Measurements from ENCODE around the gene GNGT1.

DNA sequence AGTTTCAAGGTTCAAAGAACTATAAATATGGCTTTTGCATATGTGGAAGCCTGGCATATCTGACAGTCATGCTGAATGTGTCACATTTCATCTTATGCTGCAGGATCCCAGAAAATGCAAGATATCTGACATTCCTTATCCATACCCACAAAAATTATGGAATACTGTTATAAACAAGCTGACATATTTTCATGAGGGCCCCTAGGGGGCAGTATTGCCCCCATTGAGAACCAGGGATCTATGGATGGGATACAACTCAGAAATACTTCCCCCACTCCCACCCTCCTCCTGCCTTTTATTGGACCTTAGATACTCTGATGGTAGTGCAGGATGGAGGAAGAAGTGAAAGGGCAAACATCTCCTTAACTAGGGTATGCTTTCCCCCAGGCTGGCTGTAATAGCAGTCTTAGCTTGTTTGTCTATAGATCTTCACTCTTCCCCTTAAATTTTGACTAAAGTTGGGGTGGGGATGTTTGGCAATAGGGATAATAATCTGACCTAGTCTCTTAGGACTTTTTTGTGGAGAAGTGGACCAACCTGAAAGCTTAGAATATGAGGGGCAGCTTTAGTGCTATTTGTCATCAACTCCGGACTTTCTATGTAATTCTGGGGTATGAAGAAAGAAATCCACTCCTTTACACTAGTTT is 3.5 kb upstream of the GNGT1 start:
- TF ChIP-seq SP1 (IDR thresholded peaks at IDR 0.05) (no peak), NFRKB (IDR thresholded peaks at IDR 0.05) (no peak), ZNF384 (IDR thresholded peaks at IDR 0.05) (no peak), HDGF (IDR thresholded peaks at IDR 0.05; ENCODE audit: borderline replicate concordance) (no peak), BHLHE40 (IDR thresholded peaks at IDR 0.05; ENCODE audit: borderline replicate concordance) (no peak), FOXM1 (IDR thresholded peaks at IDR 0.05; ENCODE audit: borderline replicate concordance) (no peak), ARNT (IDR thresholded peaks at IDR 0.05) (no peak), L3MBTL2 (conservative IDR thresholded peaks at IDR 0.05) (no peak), FOXK2 (IDR thresholded peaks at IDR 0.05) (no peak), FOXA1 (IDR thresholded peaks at IDR 0.05) (no peak), ELF4 (IDR thresholded peaks at IDR 0.05) (no peak)

Measured in HEK293T (cell line).